ENCODE results near the gene PCNX4. TPM values are rescaled to one million over a fixed set of nuclear protein-coding genes. Genes with fewer than 3 reads are reported as not detected.

The PCNX4 gene
- total RNA-seq, 2 donors from 2014 or later: 19.7 to 23.6 TPM

- Histone ChIP-seq H3K27ac (peak overlapping the region; percentile 30), H3K9me3 (no peaks in the 10 kb centered on the region), H3K4me3 (no peak overlapping the region), H3K4me1 (peaks cover 5% of the 10 kb centered on the region), H3K27me3 (no peaks in the 10 kb centered on the region), H3K36me3 (no peaks in the 10 kb centered on the region), H3K9ac (ENCODE audit: low read depth in 2 of 2, low read length in 2 of 2) (no peak overlapping the region)
- TF ChIP-seq CTCF (IDR thresholded peaks at IDR 0.05): no peak
- intact Hi-C loops (cut with DNase I): no loop called here
- no peak for DNase-seq
Observed at GRCh38 chr14:60214415-60215126, 122.8 kb downstream of the PCNX4 start.

- no peaks in the 10 kb centered on the region for H3K36me3 ChIP-seq
- TF ChIP-seq CTCF (IDR thresholded peaks at IDR 0.05): no peak
- no peaks in the 10 kb centered on the region for H3K27me3 ChIP-seq
- H3K9me3 ChIP-seq: no peaks in the 10 kb centered on the region
- H3K9ac ChIP-seq (ENCODE audit: low read depth in 2 of 2, low read length in 2 of 2): no peak overlapping the region
- peak overlapping the region; percentile 27 for H3K27ac ChIP-seq
- DNase-seq: peak; percentile 61
- no peak overlapping the region for H3K4me3 ChIP-seq
- peaks cover 5% of the 10 kb centered on the region for H3K4me1 ChIP-seq
- intact Hi-C loops (cut with DNase I): no loop called here
Observed at GRCh38 chr14:60215127-60215444, 123.4 kb downstream of the PCNX4 start.

- intact Hi-C loops (cut with DNase I): no loop called here
- no peak for DNase-seq
- TF ChIP-seq CTCF (IDR thresholded peaks at IDR 0.05): no peak
- H3K27ac ChIP-seq: peak overlapping the region; percentile 27
- no peaks in the 10 kb centered on the region for H3K27me3 ChIP-seq
- H3K4me1 ChIP-seq: peaks cover 5% of the 10 kb centered on the region
- no peaks in the 10 kb centered on the region for H3K9me3 ChIP-seq
- H3K36me3 ChIP-seq: no peaks in the 10 kb centered on the region
- no peak overlapping the region for H3K4me3 ChIP-seq
- H3K9ac ChIP-seq (ENCODE audit: low read depth in 2 of 2, low read length in 2 of 2): no peak overlapping the region
Observed at GRCh38 chr14:60215520-60216420, 124.0 kb downstream of the PCNX4 start.

- Histone ChIP-seq H3K9ac (ENCODE audit: low read depth in 2 of 2, low read length in 2 of 2) (no peak overlapping the region), H3K36me3 (no peaks in the 10 kb centered on the region), H3K4me1 (peaks cover 5% of the 10 kb centered on the region), H3K27ac (no peak overlapping the region), H3K4me3 (no peak overlapping the region), H3K9me3 (no peaks in the 10 kb centered on the region), H3K27me3 (no peaks in the 10 kb centered on the region)
- DNase-seq: no peak
- TF ChIP-seq CTCF (IDR thresholded peaks at IDR 0.05): no peak
- intact Hi-C loops (cut with DNase I): no loop called here
Observed at GRCh38 chr14:60217713-60218112, 126.0 kb downstream of the PCNX4 start.

Other genes with a start within 250 kb of the PCNX4 start
- 1 to 10 TPM in 1 of 2 donors, under 1 TPM in 1; 0.84 to 4.7 TPM for gene RTN1, start 221.1 kb upstream of the PCNX4 start, total RNA-seq
- under 1 TPM in 1 of 2 donors, not detected in 1; 0.20 TPM for gene LRRC9, start 171.8 kb upstream of the PCNX4 start, total RNA-seq
- gene DHRS7, start 73.5 kb downstream of the PCNX4 start, total RNA-seq: 10 to 100 TPM; 82.1 to 87.1 TPM
- 100 to 1,000 TPM in 1 of 2 donors, 10 to 100 TPM in 1; 63.0 to 126 TPM for gene PPM1A, start 157.3 kb downstream of the PCNX4 start, total RNA-seq